B cell (primary cell): ENCODE data around the gene MET.

Source experiments
- CTCF ChIP-seq: fragments of 200-600 bp; IDR thresholded peaks from one replicate; pipeline ENCODE4 v1.8.0; 2022; ENCODE audit warnings: antibody characterized with exemption, mild to moderate bottlenecking
- EZH2 ChIP-seq: IDR thresholded peaks from 2 replicates; pipeline ENCODE4 v1.6.1; 2012; ENCODE audit warnings: borderline replicate concordance, low read depth, mild to moderate bottlenecking, moderate library complexity, low read length; ENCODE audit not compliant: insufficient read depth, poor library complexity, severe bottlenecking

GRCh38 chr7:116781584-116781983, 109.6 kb downstream of the MET start:
- TF ChIP-seq CTCF (no peak), EZH2 (no peak)
